Testis (tissue), 2 donors: ENCODE data around the gene FXN.

Experiments
- POLR2A ChIP-seq: fragments of 450-650 bp; IDR thresholded peaks from one replicate; pipeline ENCODE4 v1.6.1; 2017; ENCODE audit warnings: antibody characterized with exemption, mild to moderate bottlenecking, moderate library complexity
- TF ChIP-seq, protein P1 (sequence below), 3 experiments: fragments of 450-650 bp in 2 of 3; fragments of 200-600 bp in 1 of 3; sonication (generic) in 1 of 3; IDR thresholded peaks; one replicate each; pipeline ENCODE4 v1.5.1; 2016 to 2019; ENCODE audit warnings: antibody characterized with exemption in 3 of 3, mild to moderate bottlenecking in 2 of 3, moderate library complexity in 1 of 3

DNA sequence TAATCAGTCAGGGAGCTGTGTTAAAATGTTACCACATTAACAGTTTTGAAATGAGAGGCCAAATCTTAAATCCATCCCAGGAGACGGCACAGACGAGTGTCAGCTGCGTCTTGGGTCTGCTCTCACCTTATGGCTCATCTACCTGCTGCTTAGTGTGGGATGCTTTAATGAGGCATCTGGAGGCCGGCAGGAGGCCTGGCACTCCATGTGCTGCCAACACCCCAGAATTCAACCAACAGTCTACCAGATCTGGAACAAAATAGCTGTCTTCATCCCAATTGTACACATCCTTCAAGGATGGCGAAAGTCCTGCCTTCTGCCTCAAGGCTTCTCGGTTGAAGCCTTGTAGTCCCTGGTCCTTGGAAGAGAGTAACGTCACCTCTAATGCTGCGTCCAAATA lies 33.6 kb upstream of the FXN start:
- TF ChIP-seq, protein P1, sequence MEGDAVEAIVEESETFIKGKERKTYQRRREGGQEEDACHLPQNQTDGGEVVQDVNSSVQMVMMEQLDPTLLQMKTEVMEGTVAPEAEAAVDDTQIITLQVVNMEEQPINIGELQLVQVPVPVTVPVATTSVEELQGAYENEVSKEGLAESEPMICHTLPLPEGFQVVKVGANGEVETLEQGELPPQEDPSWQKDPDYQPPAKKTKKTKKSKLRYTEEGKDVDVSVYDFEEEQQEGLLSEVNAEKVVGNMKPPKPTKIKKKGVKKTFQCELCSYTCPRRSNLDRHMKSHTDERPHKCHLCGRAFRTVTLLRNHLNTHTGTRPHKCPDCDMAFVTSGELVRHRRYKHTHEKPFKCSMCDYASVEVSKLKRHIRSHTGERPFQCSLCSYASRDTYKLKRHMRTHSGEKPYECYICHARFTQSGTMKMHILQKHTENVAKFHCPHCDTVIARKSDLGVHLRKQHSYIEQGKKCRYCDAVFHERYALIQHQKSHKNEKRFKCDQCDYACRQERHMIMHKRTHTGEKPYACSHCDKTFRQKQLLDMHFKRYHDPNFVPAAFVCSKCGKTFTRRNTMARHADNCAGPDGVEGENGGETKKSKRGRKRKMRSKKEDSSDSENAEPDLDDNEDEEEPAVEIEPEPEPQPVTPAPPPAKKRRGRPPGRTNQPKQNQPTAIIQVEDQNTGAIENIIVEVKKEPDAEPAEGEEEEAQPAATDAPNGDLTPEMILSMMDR (IDR thresholded peaks at IDR 0.05), result no peak
- no peak for TF ChIP-seq POLR2A
